GM18505 (cell line): ENCODE results near the gene ZAR1L.

Experiments used
- ATAC-seq: cut with Tn5 transposase; IDR thresholded peaks from one replicate; pipeline ENCODE4 v1.9.1; 2021; ENCODE audit not compliant: unreplicated experiment
- POLR2A ChIP-seq: IDR thresholded peaks from 4 replicates; pipeline ENCODE4 v1.6.1; 2011; ENCODE audit warnings: borderline replicate concordance; ENCODE audit not compliant: insufficient read depth, insufficient read length; ENCODE audit errors: extremely low read depth

Gene ZAR1L

GRCh38 chr13:32256243-32256642 lies 58.9 kb downstream of the ZAR1L start:
- no peak for ATAC-seq
- no peak for TF ChIP-seq POLR2A

- TF ChIP-seq POLR2A, result no peak
- no peak for ATAC-seq
These were observed 59.4 kb downstream of the ZAR1L start for GRCh38 chr13:32255724-32256109.

GRCh38 chr13:32254916-32255723 lies 60.0 kb downstream of the ZAR1L start:
- no peak for TF ChIP-seq POLR2A
- no peak for ATAC-seq

GRCh38 chr13:32254416-32254815 lies 60.7 kb downstream of the ZAR1L start:
- no peak for ATAC-seq
- no peak for TF ChIP-seq POLR2A

GRCh38 chr13:32253911-32254399 lies 61.2 kb downstream of the ZAR1L start:
- ATAC-seq, result no peak

More at GRCh38 chr13:32253911-32254399, 61.2 kb downstream of the ZAR1L start:
- TF ChIP-seq POLR2A, result no peak
